Measurements from ENCODE around the gene BBS12.

BBS12 gene

GRCh38 chr4:122732329-122733026 is at the start of gene BBS12:
TSS of gene BBS12 (plus strand) at chr4:122732704. CDS start at chr4:122741893, 9,189 bp downstream.
- peak; percentile 58 for DNase-seq

GRCh38 chr4:122686691-122687090 is 45.8 kb upstream of the BBS12 start:
- no peak for DNase-seq

DNA sequence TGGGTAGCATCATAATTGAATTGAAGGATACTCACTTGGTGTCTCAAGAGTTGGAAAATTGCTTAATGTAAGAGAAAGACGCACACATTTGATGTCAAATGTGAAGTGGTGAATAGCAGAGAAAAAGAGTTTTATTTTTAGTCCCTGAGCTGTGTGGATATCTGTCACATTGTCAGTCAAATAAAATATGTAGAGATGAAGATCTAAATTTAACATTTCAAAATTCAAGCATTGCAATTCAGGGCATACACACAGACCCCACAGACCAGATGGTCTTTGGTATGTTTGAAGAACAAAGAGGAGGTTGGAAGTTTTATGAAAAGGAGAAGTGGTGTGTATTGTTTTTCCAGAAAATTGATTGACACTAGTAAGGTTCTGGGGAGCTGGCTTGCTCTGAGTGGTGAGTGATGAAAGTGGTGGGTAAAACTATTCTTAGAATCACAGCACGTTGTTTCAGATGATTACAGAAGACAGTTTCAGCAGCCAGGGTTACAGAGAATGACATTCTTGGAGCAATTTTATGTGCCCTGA is 44.9 kb upstream of the BBS12 start:
- DNase-seq: no peak

- no peak for DNase-seq
These were observed 43.9 kb upstream of the BBS12 start for GRCh38 chr4:122688529-122689140.

- no peak for DNase-seq
These were observed 42.5 kb upstream of the BBS12 start for GRCh38 chr4:122689972-122690371.

DNA sequence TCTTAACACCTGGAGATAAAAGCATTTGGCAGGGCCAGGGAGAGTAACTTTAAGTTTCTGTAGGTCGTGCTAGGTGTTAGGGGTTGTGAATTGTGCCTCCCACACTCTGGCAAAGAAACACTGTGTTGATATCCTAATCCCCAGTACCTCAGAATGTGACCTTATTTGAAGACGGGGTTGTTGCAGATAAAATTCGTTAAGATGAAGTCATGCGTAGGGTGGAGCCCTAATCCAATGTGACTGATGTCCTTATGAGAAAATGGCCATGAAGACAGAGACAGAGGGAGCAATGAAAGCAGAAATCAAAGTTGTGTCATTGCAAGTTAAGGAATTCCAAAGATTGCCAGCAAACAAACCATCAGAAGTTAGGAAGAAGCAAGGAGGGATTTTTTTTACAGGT is 40.5 kb upstream of the BBS12 start:
- no peak for DNase-seq

DNA sequence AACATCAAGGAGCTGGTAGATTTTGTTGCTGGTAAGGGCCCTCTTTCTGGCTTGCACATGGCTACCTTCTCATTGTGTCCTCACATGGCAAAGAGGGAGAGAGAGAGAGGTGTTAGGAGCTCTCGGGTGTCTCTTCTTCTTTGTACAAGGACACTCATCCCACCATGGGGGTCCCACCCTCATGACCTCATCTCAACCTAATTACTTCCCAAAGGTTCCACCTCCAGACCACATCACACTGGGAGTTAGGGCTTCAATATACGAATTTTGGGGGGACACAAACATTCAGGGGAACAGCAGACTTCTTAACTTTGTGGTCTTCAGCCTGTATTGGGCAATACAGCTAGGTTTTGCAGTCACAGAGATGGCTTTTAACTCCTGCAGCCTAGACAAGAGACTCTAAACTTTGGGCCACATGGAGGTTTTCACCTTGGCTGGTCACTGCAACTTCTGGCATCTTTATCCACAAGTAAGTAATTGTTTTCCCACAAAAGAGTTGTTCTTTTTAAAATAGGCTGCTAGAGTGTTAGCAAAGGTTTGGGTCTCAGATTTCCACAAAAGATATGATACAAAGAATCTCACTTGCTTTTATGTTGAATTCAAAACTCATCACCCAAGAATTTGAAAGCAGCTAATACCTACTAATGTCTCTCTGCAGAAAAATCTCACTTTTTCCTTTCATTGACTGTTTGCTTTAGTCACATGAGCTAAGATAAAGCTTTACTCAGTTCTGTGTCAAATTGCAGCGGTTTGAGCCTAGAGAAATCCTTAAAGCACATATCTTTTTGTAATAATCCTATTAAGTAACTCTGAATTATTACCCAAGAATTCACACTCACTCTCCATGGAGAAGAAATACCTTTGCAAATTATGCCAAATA is 39.6 kb upstream of the BBS12 start:
- no peak for DNase-seq

DNA sequence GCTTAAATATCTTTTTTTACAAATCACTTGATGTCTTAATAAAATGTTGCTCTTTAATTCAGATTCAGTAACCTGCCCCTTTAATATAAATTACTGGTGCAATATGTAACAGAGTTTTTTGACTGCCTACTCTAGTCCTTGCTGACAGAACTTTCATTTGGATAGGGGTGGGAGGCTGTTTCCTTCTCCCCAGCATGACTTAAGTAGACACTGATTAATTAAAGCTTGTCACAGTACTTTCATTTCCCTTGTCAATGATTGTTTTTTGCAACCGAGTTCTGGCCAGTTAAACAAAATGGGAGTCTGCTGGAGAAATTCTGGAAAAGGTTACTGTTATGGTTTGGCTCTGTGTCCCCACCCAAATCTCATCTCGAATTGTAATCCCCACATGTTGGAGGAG is 37.3 kb upstream of the BBS12 start:
- no peak for DNase-seq

GRCh38 chr4:122700178-122700725 is 32.3 kb upstream of the BBS12 start:
- no peak for DNase-seq

DNA sequence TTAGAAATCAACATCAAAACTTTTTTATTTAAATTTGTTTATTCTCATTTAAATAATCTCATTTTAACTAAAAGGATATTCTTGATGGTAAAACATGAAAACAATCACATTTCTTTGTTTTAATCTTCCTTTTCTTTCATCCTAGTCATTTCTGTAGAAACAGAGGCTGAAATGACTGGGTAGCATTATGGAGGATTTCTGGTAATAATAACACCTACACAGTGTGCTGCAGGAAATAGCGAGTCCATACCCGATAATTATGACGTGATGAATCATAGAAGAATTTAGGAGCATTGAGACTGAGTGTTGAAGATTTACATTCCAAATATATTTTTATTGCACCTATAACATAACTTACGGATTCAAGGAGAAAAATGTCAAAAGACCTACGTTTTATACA is 31.4 kb upstream of the BBS12 start:
- DNase-seq: no peak

DNA sequence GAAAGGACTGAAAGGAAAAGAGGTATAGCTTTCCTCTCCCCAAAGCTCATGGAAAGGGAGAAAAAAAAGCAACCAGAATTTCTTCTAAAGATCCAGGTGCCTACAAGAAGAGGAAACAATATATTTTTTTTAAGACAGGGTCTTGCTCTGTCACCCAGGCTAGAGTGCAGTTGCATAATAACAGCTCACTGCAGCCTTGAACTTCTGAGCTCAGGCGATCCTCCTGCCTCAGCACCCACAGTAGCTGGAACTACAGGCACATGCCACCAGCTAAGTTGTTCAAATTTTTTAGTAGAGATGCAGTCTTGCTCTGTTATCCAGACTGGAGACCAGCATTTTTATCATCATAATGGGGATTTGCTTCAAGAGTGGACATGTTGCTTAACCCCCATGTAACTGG is 30.5 kb upstream of the BBS12 start:
- DNase-seq: no peak

DNA sequence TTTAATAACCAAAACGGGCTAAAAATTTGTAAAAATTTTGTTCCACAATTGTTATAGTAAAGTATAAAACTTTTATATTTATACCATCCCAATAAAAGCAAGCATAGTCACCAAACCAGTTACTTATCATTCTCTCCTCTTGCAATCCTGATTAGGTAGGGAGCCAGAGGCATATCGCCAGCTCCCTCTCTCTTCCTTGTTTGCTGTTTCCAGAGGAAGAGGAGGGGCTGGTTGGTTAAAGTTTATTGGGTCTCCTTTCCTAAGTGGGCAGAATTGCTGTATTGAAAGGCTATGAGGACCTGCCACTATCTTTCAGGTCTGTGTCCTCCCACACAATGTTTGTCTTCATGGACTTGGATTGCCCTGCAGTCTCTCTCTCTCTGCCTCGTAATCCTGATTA is 29.6 kb upstream of the BBS12 start:
- DNase-seq: no peak

DNA sequence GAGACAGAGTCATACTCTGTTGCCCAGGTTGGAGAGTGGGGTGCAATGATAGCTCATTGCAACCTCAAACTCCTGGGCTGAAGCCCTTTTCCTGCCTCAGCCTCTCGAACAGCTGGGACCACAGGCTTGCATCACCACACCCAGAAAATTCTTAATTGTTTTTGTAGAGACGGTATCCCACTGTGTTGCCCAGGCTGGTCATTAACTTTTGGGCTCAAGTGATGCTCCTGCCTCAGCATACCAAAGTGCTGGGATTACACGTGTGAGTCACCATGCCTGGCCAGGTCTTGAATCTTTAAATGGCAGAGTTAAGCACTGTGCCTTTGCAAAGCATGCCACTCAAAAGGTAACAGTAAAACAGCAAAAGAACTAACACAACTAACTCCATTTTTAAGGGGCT is 28.6 kb upstream of the BBS12 start:
- no peak for DNase-seq

GRCh38 chr4:122705009-122705408 is 27.5 kb upstream of the BBS12 start:
- no peak for DNase-seq

DNA sequence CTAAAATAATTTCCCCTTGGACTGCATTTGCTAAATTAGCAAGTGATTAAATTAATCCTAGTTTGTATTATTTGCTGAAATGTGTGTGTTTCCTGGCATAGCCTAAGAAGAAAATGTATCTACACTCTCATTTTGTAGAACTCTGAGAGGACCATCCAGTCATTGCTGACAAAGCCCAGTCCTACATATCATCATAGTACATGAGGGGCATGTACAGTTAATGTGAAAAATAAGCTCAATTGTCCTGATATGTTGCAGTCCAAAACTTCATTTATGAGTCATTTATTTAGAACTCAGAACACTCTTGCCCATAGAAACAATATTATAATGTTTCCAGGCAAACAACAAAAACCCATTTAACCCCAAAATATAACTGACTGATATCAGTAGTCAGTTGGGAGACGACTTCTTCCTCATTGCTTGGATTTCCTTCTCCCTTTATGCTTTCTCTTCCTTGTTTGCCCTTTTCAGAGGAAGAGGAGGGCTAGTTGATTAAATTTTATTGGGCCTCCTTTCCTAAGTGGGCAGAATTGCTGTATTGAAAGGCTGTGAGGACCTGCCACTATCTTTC is 26.9 kb upstream of the BBS12 start:
- no peak for DNase-seq

DNA sequence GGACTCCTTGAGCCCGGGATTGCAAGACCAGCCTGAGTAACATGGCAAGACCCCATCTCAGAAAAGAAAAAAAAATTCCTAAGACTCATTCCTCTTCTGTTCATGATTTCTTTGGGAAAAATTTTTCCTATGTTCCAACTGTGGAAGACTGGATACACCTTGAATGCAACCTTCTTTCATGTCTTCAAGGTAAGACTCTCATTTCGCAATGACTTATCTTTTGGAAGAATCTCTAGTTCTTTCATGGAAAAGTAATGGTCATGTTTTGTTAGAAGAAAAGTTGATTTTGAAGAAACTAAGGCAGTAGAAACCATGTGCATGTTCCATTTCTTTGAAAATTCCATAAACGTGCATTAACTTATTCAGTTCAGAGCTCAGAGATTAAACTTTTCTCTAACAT is 26.0 kb upstream of the BBS12 start:
- no peak for DNase-seq

- no peak for DNase-seq
These were observed 25.0 kb upstream of the BBS12 start for GRCh38 chr4:122707497-122707896.

DNA sequence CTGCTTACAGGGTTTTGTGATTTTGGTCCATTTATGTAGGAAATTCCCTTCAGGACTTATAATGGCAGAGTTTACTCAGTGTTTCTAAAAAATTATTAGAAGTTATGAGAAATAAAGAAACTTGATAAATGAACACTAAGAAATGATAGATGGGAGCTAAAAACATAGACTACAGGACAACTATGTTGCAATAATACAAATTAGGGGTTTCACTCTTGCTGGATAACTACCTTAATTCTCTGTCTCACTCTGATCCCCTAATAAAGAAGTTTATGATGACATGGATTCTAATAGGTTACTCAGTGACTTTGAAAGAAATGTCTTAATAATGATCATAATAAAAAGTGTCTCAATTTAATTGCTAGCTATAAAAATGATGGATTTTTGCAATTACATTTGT is 23.3 kb upstream of the BBS12 start:
- no peak for DNase-seq

- no peak for DNase-seq
These were observed 21.8 kb upstream of the BBS12 start for GRCh38 chr4:122710434-122711308.

GRCh38 chr4:122711919-122712318 is 20.6 kb upstream of the BBS12 start:
- no peak for DNase-seq

GRCh38 chr4:122712782-122713181 is 19.7 kb upstream of the BBS12 start:
- no peak for DNase-seq

GRCh38 chr4:122715221-122715620 is 17.3 kb upstream of the BBS12 start:
- DNase-seq: no peak

Measured in 8988T (cell line).